ENCODE measurements around the gene CNTN4.

CNTN4 gene

DNA sequence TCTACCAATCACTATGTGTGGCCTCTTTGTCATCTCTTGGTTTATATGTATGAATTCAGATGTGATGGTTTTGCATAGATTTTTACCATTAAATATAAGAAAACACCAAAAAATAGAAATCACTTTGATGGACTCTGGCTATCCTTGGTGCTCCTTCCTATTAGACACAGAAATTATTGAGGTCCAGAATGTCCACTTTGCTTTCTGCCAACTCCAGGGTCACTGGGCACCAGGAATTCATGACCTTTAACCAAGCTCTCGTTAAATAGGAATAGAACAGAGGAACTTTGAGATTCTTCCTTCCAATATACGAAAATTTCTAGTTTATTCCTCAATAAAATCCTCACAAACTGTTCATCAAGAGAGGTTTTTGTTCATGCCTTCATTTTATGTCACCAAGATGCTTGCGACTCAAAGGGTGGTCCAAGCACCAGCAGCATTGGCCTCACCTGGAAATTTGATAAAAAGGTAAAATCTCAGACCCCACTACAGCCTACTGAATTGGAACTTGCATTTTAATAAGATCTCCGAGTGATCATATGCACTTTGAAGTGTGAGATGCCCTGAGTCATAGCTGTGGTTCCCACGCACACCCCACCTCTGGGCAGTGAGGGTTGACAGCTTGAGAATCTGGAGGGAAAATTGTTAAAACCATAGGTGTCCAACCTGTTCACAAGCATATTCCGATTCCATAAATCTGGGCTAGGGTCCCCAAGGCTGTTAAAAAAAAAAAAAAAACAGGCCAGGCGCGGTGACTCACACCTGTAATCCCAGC is 725.0 kb downstream of the CNTN4 start:
- no peak overlapping the region for H3K4me3 ChIP-seq (ENCODE audit: control insufficient read depth, low read depth, low read length)
- TF ChIP-seq, protein P1, sequence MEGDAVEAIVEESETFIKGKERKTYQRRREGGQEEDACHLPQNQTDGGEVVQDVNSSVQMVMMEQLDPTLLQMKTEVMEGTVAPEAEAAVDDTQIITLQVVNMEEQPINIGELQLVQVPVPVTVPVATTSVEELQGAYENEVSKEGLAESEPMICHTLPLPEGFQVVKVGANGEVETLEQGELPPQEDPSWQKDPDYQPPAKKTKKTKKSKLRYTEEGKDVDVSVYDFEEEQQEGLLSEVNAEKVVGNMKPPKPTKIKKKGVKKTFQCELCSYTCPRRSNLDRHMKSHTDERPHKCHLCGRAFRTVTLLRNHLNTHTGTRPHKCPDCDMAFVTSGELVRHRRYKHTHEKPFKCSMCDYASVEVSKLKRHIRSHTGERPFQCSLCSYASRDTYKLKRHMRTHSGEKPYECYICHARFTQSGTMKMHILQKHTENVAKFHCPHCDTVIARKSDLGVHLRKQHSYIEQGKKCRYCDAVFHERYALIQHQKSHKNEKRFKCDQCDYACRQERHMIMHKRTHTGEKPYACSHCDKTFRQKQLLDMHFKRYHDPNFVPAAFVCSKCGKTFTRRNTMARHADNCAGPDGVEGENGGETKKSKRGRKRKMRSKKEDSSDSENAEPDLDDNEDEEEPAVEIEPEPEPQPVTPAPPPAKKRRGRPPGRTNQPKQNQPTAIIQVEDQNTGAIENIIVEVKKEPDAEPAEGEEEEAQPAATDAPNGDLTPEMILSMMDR (conservative IDR thresholded peaks at IDR 0.05; ENCODE audit: control insufficient read depth, insufficient read depth, low read depth, low read length): no peak
- no peak for DNase-seq (ENCODE audit: low read depth)

DNA sequence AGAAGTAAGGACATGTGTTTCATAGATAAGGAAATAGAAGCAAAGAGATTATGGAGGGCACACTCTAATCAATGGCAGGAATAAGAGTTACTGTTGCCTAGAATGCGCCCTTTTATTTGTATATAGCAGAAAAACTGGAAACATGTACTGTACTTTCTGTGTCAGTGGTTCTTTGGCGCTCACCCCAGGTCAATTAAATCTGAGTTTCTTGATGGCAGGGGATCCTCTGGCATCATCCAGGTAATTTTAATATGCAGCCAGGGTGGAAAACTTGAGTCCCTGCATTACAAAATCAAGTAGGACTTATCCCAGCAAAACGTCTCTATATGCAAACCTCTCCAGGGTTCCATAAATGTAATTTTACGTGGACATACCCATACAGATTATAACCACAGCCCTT is 727.4 kb downstream of the CNTN4 start:
- H3K4me3 ChIP-seq (ENCODE audit: control insufficient read depth, low read depth, low read length): no peak overlapping the region
- DNase-seq (ENCODE audit: low read depth): no peak
- TF ChIP-seq, protein P1 (conservative IDR thresholded peaks at IDR 0.05; ENCODE audit: control insufficient read depth, insufficient read depth, low read depth, low read length): no peak

DNA sequence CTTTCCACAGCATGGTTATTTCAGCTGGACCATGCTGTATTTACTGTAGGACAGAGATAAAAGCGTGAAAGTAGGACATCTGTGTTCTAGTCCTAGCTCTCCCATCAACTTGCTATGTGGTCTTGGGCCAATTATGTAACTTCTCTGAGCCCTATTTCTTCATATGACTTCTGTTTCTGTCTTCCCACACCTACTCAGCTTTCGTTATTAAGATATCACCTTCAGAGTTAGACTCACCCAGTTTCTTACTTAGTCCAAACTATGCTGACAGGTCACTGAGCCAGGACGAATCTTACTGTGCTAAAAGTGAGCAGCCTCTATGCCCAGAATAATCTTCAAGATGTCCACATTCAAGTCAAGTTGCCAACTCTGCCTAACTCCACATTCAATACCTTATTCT is 727.8 kb downstream of the CNTN4 start:
- H3K4me3 ChIP-seq (ENCODE audit: control insufficient read depth, low read depth, low read length): no peak overlapping the region
- DNase-seq (ENCODE audit: low read depth): no peak
- TF ChIP-seq, protein P1 (conservative IDR thresholded peaks at IDR 0.05; ENCODE audit: control insufficient read depth, insufficient read depth, low read depth, low read length): no peak

DNA sequence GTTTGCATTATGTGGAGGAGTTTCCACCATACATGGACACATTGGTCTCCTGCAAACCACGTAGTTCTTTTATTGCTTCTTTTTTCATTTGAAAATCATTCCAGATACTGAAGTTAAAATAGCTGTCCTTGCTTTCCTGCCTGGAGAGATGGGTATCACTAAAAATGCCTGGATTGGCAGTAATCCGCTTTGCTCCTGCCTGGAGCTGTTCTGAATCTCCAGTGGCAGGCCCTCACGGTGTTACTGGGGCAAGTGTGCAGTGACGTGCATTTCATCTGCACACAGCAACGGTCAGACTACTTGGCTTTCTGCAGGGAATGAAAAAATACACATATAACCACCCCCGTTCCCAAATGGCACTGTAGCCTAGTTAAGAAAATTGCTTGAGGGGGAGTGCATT is 738.6 kb downstream of the CNTN4 start:
- H3K4me3 ChIP-seq (ENCODE audit: control insufficient read depth, low read depth, low read length): no peak overlapping the region
- no peak for DNase-seq (ENCODE audit: low read depth)
- TF ChIP-seq, protein P1 (conservative IDR thresholded peaks at IDR 0.05; ENCODE audit: control insufficient read depth, insufficient read depth, low read depth, low read length): no peak

DNA sequence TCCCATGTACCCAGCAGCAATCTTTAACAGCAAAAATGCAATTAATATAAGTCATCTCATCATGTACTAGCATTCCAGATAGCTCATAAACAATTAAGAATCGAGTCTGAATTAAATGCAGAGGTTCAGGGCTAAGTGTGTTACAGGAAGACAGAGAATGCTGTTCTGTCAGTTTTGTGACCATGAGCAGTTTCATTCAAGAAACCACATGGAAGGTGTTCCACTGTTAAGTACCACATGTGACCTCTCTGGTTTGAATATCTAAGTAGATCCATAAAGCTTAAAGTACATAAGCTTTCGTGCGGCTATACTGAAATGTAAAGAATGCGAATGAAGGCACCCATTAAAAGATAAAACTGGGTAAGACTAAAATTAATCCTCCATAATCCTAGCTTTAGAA is 739.2 kb downstream of the CNTN4 start:
- H3K4me3 ChIP-seq (ENCODE audit: control insufficient read depth, low read depth, low read length): no peak overlapping the region
- no peak for DNase-seq (ENCODE audit: low read depth)
- TF ChIP-seq, protein P1 (conservative IDR thresholded peaks at IDR 0.05; ENCODE audit: control insufficient read depth, insufficient read depth, low read depth, low read length): no peak

DNA sequence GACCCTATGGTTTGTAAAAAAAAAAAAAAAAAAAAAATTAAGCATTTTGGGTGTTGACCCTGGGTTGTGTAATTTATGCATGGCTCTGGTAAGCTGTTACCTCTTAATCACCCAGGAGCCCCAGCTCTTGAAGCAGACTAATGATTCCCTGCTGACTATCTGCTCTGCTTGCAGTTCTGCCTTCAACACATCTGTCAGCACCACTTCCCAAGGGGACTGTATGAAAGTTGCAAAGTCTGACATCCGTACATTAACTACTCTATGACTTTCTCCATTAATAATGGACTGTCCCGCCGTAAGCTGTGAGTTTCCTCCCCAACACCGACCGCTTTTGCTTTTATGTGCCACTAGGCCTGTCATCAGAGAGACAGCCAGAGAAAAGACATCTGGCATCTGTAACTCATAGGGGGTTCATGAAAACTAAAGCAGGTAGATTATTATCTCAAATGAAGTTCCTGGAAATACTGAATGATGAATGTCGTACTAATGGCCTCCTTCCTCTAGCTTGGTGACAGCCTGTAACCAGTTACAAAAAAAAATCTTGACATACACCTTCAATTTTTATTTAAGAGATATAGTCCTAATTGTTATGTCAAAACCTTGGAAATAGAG is 740.0 kb downstream of the CNTN4 start:
- no peak overlapping the region for H3K4me3 ChIP-seq (ENCODE audit: control insufficient read depth, low read depth, low read length)
- no peak for DNase-seq (ENCODE audit: low read depth)
- TF ChIP-seq, protein P1 (conservative IDR thresholded peaks at IDR 0.05; ENCODE audit: control insufficient read depth, insufficient read depth, low read depth, low read length): no peak
